K562 (cell line): ENCODE results near the gene PPARD.

Source experiments
- CEBPB ChIP-seq: fragments of 450-650 bp; IDR thresholded peaks from 2 replicates; pipeline ENCODE4 v1.6.1; 2016; ENCODE audit warnings: missing genetic modification characterization, missing compliant biosample characterization
- KDM1A ChIP-seq, 2 experiments: fragments of 450-650 bp; IDR thresholded peaks; 2 replicates each; pipeline ENCODE4 v1.6.1; 2016; ENCODE audit warnings: mild to moderate bottlenecking in 2 of 2
- SIN3B ChIP-seq: fragments of 450-650 bp; IDR thresholded peaks from 2 replicates; pipeline ENCODE4 v1.6.1; 2017; ENCODE audit warnings: low read depth, mild to moderate bottlenecking, moderate library complexity
- SIX5 ChIP-seq, 2 experiments: IDR thresholded peaks; 2 replicates each; pipeline ENCODE4 v1.6.1; 2011; ENCODE audit warnings: low read length in 2 of 2, borderline replicate concordance in 1 of 2, low read depth in 1 of 2, mild to moderate bottlenecking in 1 of 2, moderate library complexity in 1 of 2; ENCODE audit not compliant: insufficient read depth in 1 of 2
- TAF1 ChIP-seq: IDR thresholded peaks from 2 replicates; pipeline ENCODE4 v1.6.1; 2011; ENCODE audit warnings: mild to moderate bottlenecking, low read length, moderate library complexity; ENCODE audit not compliant: insufficient read depth, control insufficient read depth, severe bottlenecking; ENCODE audit errors: extremely low read depth
- ZNF639 ChIP-seq, 2 experiments: fragments of 200-800 bp in 1 of 2; sonication (Bioruptor generic) in 1 of 2; sonication (generic) in 1 of 2; formaldehyde crosslinking in 1 of 2; IDR thresholded peaks in 1 of 2; conservative IDR thresholded peaks in 1 of 2; 2 replicates each; pipeline versions ENCODE4 v1.5.0 to v1.6.1; 2016 to 2020; ENCODE audit warnings: missing compliant biosample characterization in 1 of 2, missing genetic modification characterization in 1 of 2, missing genetic modification reagents in 1 of 2
- TF ChIP-seq, protein P1 (sequence below): sonication (generic); formaldehyde crosslinking; IDR thresholded peaks from 2 replicates; pipeline ENCODE4 v1.8.1; 2022; ENCODE audit warnings: missing genetic modification reagents
- TF ChIP-seq, protein P2 (sequence below), 3 experiments: IDR thresholded peaks in 2 of 3; conservative IDR thresholded peaks in 1 of 3; 2 replicates each; pipeline ENCODE4 v1.5.1; 2011 to 2012; ENCODE audit warnings: low read length in 3 of 3, mild to moderate bottlenecking in 3 of 3, control low read depth in 2 of 3, improper control_type of control experiment in 1 of 3, inconsistent platforms in 1 of 3, low read depth in 1 of 3, mixed read lengths in 1 of 3, moderate library complexity in 1 of 3; ENCODE audit not compliant: insufficient read depth in 2 of 3

- no peak for TF ChIP-seq SIX5 (IDR thresholded peaks at IDR 0.05; ENCODE audit: borderline replicate concordance in 1 of 2, insufficient read depth in 1 of 2, low read depth in 1 of 2, low read length in 2 of 2)
- TF ChIP-seq ZNF639 (CRISPR knock-in tag; conservative IDR thresholded peaks at IDR 0.05 in 1 of 2, IDR thresholded peaks at IDR 0.05 in 1 of 2): no peak
- TF ChIP-seq TAF1: no peak
- no peak for TF ChIP-seq KDM1A (IDR thresholded peaks at IDR 0.05)
- TF ChIP-seq CEBPB (tag): no peak
- no peak for TF ChIP-seq SIN3B
- TF ChIP-seq, protein P1, sequence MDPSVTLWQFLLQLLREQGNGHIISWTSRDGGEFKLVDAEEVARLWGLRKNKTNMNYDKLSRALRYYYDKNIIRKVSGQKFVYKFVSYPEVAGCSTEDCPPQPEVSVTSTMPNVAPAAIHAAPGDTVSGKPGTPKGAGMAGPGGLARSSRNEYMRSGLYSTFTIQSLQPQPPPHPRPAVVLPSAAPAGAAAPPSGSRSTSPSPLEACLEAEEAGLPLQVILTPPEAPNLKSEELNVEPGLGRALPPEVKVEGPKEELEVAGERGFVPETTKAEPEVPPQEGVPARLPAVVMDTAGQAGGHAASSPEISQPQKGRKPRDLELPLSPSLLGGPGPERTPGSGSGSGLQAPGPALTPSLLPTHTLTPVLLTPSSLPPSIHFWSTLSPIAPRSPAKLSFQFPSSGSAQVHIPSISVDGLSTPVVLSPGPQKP (CRISPR knock-in tag): no peak
- TF ChIP-seq, protein P2, sequence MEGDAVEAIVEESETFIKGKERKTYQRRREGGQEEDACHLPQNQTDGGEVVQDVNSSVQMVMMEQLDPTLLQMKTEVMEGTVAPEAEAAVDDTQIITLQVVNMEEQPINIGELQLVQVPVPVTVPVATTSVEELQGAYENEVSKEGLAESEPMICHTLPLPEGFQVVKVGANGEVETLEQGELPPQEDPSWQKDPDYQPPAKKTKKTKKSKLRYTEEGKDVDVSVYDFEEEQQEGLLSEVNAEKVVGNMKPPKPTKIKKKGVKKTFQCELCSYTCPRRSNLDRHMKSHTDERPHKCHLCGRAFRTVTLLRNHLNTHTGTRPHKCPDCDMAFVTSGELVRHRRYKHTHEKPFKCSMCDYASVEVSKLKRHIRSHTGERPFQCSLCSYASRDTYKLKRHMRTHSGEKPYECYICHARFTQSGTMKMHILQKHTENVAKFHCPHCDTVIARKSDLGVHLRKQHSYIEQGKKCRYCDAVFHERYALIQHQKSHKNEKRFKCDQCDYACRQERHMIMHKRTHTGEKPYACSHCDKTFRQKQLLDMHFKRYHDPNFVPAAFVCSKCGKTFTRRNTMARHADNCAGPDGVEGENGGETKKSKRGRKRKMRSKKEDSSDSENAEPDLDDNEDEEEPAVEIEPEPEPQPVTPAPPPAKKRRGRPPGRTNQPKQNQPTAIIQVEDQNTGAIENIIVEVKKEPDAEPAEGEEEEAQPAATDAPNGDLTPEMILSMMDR (IDR thresholded peaks at IDR 0.05 in 2 of 3, conservative IDR thresholded peaks at IDR 0.05 in 1 of 3; ENCODE audit: insufficient read depth in 2 of 3, low read depth in 1 of 3, low read length in 3 of 3): no peak
Observed at GRCh38 chr6:35448191-35448590, 105.8 kb downstream of the PPARD start.
